Measurements from ENCODE around the gene BOLA2.
"Not testable (repeated sequence)": the region's sequence is repeated elsewhere in the genome, so short reads cannot be mapped to it uniquely, and the experiment has no call there.

DNA sequence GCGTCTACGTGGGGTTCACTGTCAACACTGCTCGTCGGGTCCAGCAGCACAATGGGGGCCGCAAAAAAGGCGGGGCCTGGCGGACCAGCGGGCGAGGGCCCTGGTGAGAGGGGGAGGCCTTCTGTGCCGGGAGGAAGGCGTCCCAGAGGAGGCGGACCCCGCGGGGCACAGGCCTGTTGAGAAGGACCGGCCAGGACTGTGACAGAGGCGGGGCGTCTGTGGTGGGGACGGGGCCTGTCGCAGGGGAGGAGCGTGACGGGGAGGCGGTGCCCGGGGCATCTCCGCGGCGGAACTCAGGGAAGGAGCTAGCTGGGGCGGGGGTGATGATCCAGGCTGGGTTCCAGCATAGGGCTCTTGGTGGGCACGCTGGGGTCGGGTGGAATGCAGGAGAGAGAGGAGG, 677 bp upstream of the BOLA2 start:
- not testable (repeated sequence) for TF ChIP-seq POLR2A (IDR thresholded peaks at IDR 0.05); POLR2AphosphoS5 (IDR thresholded peaks at IDR 0.05; ENCODE audit: insufficient read depth in 1 of 2, low read depth in 1 of 2)
- TF ChIP-seq, protein P1, sequence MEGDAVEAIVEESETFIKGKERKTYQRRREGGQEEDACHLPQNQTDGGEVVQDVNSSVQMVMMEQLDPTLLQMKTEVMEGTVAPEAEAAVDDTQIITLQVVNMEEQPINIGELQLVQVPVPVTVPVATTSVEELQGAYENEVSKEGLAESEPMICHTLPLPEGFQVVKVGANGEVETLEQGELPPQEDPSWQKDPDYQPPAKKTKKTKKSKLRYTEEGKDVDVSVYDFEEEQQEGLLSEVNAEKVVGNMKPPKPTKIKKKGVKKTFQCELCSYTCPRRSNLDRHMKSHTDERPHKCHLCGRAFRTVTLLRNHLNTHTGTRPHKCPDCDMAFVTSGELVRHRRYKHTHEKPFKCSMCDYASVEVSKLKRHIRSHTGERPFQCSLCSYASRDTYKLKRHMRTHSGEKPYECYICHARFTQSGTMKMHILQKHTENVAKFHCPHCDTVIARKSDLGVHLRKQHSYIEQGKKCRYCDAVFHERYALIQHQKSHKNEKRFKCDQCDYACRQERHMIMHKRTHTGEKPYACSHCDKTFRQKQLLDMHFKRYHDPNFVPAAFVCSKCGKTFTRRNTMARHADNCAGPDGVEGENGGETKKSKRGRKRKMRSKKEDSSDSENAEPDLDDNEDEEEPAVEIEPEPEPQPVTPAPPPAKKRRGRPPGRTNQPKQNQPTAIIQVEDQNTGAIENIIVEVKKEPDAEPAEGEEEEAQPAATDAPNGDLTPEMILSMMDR (IDR thresholded peaks at IDR 0.05), result not testable (repeated sequence)

Measured in vagina (tissue), 2 donors.